ENCODE data around the gene KCTD10. TPM values are rescaled to one million over a fixed set of nuclear protein-coding genes. Genes with fewer than 3 reads are reported as not detected.

KCTD10 gene
- total RNA-seq, 1 experiment from 2014 or later: 71.3 TPM

- TF ChIP-seq, protein P1, sequence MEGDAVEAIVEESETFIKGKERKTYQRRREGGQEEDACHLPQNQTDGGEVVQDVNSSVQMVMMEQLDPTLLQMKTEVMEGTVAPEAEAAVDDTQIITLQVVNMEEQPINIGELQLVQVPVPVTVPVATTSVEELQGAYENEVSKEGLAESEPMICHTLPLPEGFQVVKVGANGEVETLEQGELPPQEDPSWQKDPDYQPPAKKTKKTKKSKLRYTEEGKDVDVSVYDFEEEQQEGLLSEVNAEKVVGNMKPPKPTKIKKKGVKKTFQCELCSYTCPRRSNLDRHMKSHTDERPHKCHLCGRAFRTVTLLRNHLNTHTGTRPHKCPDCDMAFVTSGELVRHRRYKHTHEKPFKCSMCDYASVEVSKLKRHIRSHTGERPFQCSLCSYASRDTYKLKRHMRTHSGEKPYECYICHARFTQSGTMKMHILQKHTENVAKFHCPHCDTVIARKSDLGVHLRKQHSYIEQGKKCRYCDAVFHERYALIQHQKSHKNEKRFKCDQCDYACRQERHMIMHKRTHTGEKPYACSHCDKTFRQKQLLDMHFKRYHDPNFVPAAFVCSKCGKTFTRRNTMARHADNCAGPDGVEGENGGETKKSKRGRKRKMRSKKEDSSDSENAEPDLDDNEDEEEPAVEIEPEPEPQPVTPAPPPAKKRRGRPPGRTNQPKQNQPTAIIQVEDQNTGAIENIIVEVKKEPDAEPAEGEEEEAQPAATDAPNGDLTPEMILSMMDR (conservative IDR thresholded peaks at IDR 0.05): no peak
- no peaks in the 10 kb centered on the region for H4K20me1 ChIP-seq (ENCODE audit: control insufficient read depth, insufficient read depth, insufficient read length)
- H3K27ac Mint-ChIP-seq: peak overlapping the region in 2 of 3 experiments; percentile 77 to 82; a peak in 4 of 7 replicates
- no peak overlapping the region for H3K4me3 Mint-ChIP-seq
- H3K56ac ChIP-seq (ENCODE audit: insufficient read length, low read depth, low read length): no peak overlapping the region
- no peaks in the 10 kb centered on the region for H3K79me2 ChIP-seq (ENCODE audit: insufficient read depth, low read length)
- no peaks in the 10 kb centered on the region; the same call in none of the 2 replicates for H3K27me3 Mint-ChIP-seq (ENCODE audit: low read depth)
- no peak overlapping the region for H3K23ac ChIP-seq (ENCODE audit: insufficient read length, low read depth, low read length)
- no peak overlapping the region for H2BK12ac ChIP-seq (ENCODE audit: insufficient read length, low read depth, low read length)
- H3K79me1 ChIP-seq (ENCODE audit: insufficient read depth, low read depth, low read length, poor library complexity, severe bottlenecking): no peaks in the 10 kb centered on the region
- H3K9me3 ChIP-seq (ENCODE audit: control insufficient read depth, low read depth, low read length): no peaks in the 10 kb centered on the region
- H3K36me3 Mint-ChIP-seq (ENCODE audit: insufficient read depth in 1 of 3, low read depth in 3 of 3): no peaks in the 10 kb centered on the region
- H3K9me3 Mint-ChIP-seq: no peaks in the 10 kb centered on the region; a peak in 1 of 5 replicates
- H2BK5ac ChIP-seq (ENCODE audit: insufficient read length, low read length): no peak overlapping the region
- H3K18ac ChIP-seq (ENCODE audit: insufficient read length, low read depth, low read length): no peak overlapping the region
- no peak overlapping the region for H3K14ac ChIP-seq (ENCODE audit: insufficient read depth, low read length)
- no peak overlapping the region for H4K91ac ChIP-seq (ENCODE audit: insufficient read length, low read depth, low read length)
- no peak overlapping the region for H3K4ac ChIP-seq (ENCODE audit: low read depth, low read length)
- H3K4me1 ChIP-seq (ENCODE audit: insufficient read depth, low read length): peaks cover 7% of the 10 kb centered on the region; the same call in 1 of the 2 replicates
- H3K27me3 ChIP-seq (ENCODE audit: insufficient read depth, low read length): no peaks in the 10 kb centered on the region
- no peak overlapping the region for H4K8ac ChIP-seq (replicated peaks; ENCODE audit: insufficient read length, low read depth, low read length)
- no peak overlapping the region for H2BK15ac ChIP-seq (ENCODE audit: low read depth, low read length)
- no peak overlapping the region for H3T11ph ChIP-seq (ENCODE audit: low read length)
- no peaks in the 10 kb centered on the region for H3K23me2 ChIP-seq (ENCODE audit: insufficient read length, low read depth, low read length, poor library complexity, severe bottlenecking)
- no peak overlapping the region for H2AFZ ChIP-seq (ENCODE audit: low read length)
- H3K4me2 ChIP-seq (ENCODE audit: insufficient read depth, insufficient read length, low read length): no peak overlapping the region
- H2BK120ac ChIP-seq (ENCODE audit: low read depth, low read length, poor library complexity, severe bottlenecking): no peak overlapping the region
- DNase-seq: no peak
- no CpG with 5 or more reads among the region's 7 CpGs for WGBS (ENCODE audit: extremely low coverage, insufficient read length, low lambda C conversion rate)
- H2AK5ac ChIP-seq (ENCODE audit: insufficient read length, low read length): no peak overlapping the region
- H4K5ac ChIP-seq (ENCODE audit: insufficient read length, low read depth, low read length): no peak overlapping the region
- no peak overlapping the region for H3K27ac ChIP-seq (ENCODE audit: insufficient read length, low read depth, low read length)
- peaks cover 39 to 46% of the 10 kb centered on the region in 2 experiments for H3K4me1 Mint-ChIP-seq
- no peak overlapping the region for H3K9ac ChIP-seq (ENCODE audit: extremely low read depth, insufficient read length, low read length)
- H2BK20ac ChIP-seq (ENCODE audit: low read depth, low read length, poor library complexity, severe bottlenecking): no peak overlapping the region
Measured at GRCh38 chr12:109434582-109434981, 42.5 kb downstream of the KCTD10 start.
